GM18499 (cell line): ENCODE measurements around the gene RTL9.
"Not testable (repeated sequence)": the region's sequence is repeated elsewhere in the genome, so short reads cannot be mapped to it uniquely, and the experiment has no call there.

Experiments used
- ATAC-seq: cut with Tn5 transposase; IDR thresholded peaks from one replicate; pipeline ENCODE4 v1.9.1; 2021; ENCODE audit warnings: moderate number of reproducible peaks; ENCODE audit not compliant: insufficient read depth, unreplicated experiment

RTL9 gene

DNA sequence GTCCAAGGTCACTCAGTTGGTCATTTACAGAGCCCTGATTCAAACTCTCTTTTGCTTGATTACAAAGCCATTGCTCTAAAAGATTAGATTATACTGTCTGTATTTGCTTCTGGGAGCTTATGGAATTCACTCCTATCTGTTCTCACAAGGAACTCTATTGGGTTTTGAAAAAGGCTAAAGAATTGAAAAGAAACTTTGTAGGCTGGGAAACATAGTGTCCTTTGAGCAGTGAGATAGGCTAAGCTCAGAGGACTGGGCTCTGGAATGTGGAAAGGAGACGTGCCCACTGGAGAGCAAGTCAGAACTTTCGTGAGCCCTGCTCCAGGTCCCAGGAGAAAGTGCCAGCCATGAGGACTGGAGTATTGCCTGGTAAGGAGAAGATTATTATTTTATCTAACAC, at the start of gene RTL9:
TSS of gene RTL9 (plus strand) at position 301 of the 400 bp plus-strand sequence. CDS start 91,770 bp downstream, outside the sequence.
- ATAC-seq = no peak

GRCh38 chrX:110310000-110310790, 48.5 kb upstream of the RTL9 start:
- no peak for ATAC-seq

- ATAC-seq = peak; percentile 76
Measured at GRCh38 chrX:110310896-110311295, 47.8 kb upstream of the RTL9 start.

- ATAC-seq = no peak
Measured at GRCh38 chrX:110311437-110312230, 47.0 kb upstream of the RTL9 start.

DNA sequence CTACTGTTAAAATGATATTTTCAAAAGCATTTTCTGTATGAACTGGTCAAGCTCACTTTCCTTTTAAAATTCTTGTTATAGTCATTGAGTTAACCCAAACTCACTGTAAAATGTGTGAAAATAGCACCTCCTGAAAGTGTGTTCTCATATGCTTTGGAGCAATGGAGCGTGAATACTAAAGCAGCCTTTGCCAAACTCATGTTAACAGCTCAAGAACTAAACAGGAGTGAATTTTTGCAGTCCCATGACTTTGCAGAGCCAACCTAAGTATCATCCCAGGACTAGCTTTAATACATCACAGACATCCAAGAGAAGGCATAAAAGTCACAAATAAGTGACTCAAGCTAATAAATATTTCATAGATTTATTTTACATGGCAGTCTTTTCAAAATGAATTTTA, 43.1 kb upstream of the RTL9 start:
- no peak for ATAC-seq

DNA sequence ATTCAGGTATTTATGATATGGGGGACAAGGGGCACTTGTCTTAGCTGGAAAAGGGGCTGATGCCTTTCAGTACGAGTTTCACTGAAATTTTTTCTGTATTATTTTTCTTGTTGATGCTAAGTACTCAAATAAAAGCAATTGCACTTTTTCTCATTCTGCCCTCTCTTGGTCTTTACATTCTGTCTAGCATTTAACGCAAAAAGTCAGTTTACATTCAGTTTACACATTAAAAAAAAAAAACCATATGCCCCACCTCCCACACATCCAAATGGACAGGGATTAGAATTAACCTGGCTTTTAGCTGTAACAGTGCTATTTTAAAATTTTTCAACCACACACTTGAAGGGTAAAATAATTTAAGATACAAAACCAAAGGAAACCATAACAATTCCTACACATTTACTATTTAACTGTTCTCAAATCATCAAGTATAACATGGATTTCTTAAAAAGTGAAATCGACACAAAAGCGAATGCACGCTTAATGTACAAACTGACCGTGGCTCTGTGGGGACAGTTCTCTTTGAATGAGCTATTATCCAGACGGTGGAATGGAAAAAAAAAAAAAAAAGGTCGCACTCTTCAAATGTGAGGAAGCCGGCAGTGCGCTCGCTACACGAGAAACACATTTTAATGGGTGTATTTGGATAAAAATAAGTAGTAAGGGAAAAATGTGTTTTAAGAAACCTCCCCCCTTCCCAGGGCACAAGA, 42.1 kb upstream of the RTL9 start:
- ATAC-seq = no peak

DNA sequence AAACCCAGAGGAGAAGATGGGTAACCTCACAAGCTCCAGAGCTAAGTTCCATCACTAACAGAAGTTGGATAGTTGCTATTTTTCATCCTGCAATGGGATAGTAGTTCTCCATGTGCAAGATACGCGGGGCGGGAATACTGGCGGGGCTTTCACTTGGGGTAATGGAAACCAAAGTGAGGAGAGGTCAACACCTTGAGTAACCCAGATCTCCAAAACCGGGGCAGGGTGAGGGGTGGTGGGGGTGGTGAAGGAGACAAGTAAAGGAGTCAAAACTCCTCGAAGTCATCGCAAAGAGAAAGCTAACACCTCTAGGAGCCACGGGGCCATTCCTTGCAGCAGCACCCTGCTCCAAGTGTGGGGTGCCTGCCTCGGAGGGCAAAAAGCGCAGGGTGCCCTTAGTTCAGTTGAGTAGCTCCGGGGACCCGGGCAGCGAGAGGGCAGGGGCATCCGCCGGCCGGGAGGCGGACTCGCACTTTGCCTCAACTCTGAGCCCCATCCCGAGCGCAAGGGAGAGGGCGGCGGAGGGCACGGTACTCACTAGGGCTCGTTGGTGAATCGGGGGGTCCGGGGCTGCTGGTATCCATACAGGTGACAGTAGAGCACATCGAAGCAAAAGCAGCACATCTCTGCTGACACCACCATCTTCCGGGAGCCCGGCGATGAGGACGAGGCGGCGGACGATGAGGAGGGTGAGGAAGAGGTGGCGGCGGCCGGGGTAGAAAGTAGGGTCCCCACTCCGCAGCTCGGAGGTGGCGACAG, 41.4 kb upstream of the RTL9 start:
- peak; percentile 3 for ATAC-seq

DNA sequence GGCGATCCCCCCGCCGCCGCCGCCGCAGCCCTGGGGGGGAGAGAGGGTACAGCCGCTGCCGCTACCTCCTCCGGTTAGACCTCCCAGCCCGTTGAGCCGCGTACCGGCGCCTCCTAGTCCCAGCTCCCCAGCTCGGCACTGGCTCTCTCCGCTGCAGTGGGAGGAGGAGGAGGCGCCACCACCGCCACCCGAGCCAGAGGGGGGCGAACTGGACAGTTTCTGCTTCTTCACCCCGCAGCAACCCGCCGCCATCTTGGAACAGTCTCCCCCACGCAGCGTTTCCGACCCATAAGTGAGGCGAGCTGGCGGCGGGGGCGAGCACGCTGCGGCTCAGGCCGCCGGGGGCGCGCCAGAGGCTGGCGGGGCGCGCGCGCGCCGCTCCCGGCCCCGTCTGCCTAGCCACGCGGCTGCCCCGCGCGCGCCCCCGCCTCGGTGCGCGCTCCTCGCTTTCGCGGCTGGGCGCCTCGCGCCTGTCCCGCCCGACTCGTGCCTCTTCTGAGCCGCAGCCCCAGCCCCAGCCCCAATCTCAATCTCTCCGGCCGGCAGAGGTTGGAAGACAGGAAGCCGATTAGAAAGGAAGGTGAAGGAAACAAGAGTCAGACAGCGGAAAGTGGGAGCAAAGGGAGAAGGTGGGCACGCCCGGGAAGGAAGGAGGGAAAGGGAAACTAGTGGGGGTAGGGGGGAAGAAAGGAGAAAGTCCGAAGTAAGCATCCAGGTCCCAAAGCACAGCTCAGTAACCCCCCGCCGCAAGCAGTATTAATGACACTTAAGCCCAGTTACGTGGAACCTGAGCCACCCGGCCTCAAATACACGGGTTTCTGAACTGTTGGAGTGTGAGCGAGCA, 40.6 kb upstream of the RTL9 start, which contains the start of gene AMMECR1:
TSS of gene AMMECR1 (minus strand) at position 266 of the 844 bp plus-strand sequence. CDS start at position 252, 14 bp downstream.
- ATAC-seq = peak; percentile 35

DNA sequence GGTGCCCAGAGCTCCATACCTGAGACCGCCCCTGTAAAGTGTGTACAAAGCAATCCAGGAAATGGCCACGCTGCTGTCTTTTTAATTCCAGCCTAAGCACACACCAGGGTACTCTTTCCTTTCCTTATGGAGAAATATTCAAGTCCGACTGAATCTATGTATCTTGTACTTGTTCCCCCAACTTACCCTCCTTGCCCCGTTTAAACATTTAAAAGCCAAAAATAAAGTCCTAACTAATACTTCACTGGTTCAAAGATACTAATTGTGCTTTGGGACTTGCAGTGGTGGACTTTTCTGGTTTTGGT, 40.0 kb upstream of the RTL9 start:
- ATAC-seq = no peak

DNA sequence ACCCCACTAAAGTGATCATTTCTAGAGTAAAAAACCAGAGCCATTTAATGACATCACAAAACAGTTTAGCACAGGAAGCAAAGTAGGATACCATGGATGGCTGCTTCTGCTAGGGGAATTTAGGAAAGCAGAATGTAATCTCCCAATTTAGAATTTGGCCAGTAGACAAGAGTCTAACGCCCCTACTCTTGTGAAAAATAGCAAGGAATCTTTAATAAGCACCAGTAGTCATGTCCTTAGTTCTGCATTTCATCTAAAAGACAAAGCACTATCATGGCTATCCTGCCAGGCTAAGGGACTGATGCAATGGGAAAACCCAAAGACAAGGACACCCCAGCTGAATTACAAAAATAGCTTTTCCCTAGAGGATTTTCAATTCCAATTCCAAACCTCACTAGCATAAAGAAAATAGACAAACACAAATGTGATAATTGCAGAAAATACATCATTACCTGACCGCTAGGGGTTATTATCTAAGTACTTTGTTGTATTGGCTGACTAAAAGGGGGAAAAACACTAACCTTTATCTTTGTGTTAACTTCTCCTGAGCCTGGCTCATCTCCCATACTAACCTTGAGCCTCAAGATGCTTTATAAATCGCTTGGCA, 38.2 kb upstream of the RTL9 start:
- no peak for ATAC-seq

DNA sequence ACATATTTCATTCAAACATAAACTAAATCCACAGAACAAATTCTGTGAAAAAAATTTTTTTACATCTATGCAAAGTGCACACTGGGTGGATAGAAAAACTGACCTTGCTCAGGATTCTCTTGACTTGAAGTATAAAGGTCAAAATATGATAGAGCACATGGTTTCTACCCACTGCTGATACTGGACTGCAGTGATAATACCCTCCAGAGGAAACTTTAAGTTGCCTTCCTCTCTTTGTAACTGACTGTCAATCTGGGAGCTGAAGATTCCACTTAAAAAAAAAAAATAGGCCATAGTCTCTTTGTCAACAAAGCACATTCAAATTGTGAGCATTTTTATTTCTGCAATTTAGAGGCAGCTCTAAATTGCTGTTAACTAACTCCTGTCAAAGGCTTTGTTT, 37.6 kb upstream of the RTL9 start:
- ATAC-seq = no peak

DNA sequence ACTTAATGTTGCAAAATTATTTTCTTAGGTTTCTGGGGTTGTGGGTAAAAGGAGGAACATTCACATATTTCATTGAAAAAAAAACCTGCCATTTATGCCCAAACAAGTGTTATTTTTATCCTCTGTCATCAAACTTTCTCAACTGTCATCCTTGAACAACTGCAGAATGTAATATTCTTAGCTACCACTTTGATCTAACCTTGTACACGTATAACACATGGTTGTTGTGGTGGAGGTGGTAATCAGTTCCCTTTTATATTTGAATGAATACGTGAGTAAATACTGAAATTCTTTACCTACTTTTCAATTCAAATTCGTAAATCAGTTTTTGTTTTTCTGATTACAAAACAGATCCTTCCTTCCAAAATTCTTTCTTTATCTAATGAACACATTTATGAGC, 37.0 kb upstream of the RTL9 start:
- no peak for ATAC-seq

GRCh38 chrX:110322603-110323002, 36.0 kb upstream of the RTL9 start:
- ATAC-seq = no peak

- ATAC-seq = no peak
Measured at GRCh38 chrX:110326712-110327111, 31.9 kb upstream of the RTL9 start.

DNA sequence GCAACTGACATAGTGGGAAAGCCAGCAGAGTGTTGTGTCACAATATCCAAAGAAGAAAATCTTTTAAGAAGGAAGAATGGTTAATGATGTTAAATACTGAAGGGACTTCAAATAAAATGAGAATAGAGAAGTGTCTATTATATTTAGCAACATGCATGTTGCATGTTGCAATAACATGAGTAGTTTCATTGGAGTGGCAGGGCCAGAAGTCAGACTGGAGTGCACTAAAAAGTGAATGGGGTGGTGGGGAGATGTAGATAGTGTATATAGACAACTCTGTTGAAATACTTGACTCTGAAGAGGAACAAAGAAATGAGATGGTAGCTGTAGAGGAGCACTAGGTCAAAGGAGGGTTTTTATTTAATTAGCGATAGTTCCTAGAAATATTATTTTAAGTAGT, 31.3 kb upstream of the RTL9 start:
- no peak for ATAC-seq

DNA sequence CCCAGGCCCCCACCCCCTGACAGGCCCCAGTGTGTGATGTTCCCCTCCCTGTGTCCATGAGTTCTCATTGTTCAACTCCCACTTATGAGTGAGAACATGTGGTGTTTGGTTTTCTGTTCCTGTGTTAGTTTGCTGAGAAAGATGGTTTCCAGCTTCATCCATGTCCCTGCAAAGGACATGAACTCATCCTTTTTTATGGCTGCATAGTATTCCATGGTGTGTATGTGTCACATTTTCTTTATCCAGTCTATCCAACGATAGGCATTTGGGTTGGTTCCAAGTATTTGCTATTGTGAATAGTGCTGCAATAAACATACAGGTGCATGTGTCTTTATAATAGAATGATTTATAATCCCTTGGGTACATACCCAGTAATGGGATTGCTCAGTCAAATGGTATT, 30.0 kb upstream of the RTL9 start:
- ATAC-seq = not testable (repeated sequence)

DNA sequence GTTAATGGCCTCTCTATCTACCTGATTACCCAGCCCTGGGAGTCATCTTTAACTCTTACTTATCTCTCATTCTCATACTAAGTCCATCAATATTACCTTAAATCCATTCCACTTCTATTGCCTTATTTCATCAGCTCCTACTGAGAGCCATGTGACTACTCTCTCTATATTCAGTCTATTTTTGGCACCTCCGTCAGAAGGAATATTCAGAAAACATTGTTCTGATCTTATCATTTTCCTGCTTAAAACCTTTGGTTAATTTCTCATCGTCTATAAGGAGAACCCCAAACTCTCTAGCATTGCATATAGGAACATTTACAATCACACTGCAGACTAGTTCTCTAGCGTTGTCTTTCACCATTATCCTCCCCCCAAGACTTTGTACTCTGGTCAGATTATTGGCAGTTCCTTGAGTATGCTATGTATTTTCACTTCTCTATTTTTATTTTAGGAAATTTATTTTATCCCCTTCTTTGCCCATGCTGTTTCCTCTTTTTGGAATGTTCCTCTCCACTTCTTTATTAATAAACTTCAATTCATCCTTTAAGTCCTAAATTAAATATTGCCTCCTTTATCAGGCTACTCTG, 27.1 kb upstream of the RTL9 start:
- no peak for ATAC-seq

GRCh38 chrX:110333458-110333857, 25.2 kb upstream of the RTL9 start:
- not testable (repeated sequence) for ATAC-seq

GRCh38 chrX:110338935-110339334, 19.7 kb upstream of the RTL9 start:
- ATAC-seq = no peak
